Ishikawa (cell line): ENCODE measurements around the gene C3orf33.

Experiments
- CEBPB ChIP-seq: IDR thresholded peaks from 2 replicates; pipeline ENCODE4 v1.6.1; 2012
- CREB1 ChIP-seq: IDR thresholded peaks from 2 replicates; pipeline ENCODE4 v1.6.1; 2012; ENCODE audit warnings: low read depth
- EGR1 ChIP-seq: IDR thresholded peaks from 2 replicates; pipeline ENCODE4 v1.6.1; 2012
- EP300 ChIP-seq: IDR thresholded peaks from 2 replicates; pipeline ENCODE4 v1.6.1; 2012; ENCODE audit warnings: borderline replicate concordance
- FOXM1 ChIP-seq: IDR thresholded peaks from 2 replicates; pipeline ENCODE4 v1.6.1; 2012; ENCODE audit warnings: low read depth, borderline replicate concordance
- NFIC ChIP-seq: IDR thresholded peaks from 2 replicates; pipeline ENCODE4 v1.6.1; 2012
- RAD21 ChIP-seq: IDR thresholded peaks from 2 replicates; pipeline ENCODE4 v1.6.1; 2012; ENCODE audit warnings: low read depth
- REST ChIP-seq: IDR thresholded peaks from 2 replicates; pipeline ENCODE4 v1.6.1; 2012; ENCODE audit warnings: low read depth, mild to moderate bottlenecking
- TAF1 ChIP-seq: IDR thresholded peaks from 2 replicates; pipeline ENCODE4 v1.6.1; 2012; ENCODE audit warnings: low read depth, mild to moderate bottlenecking
- TCF12 ChIP-seq: IDR thresholded peaks from 2 replicates; pipeline ENCODE4 v1.6.1; 2012; ENCODE audit warnings: low read depth
- TEAD4 ChIP-seq: IDR thresholded peaks from 2 replicates; pipeline ENCODE4 v1.6.1; 2012
- USF1 ChIP-seq: IDR thresholded peaks from 2 replicates; pipeline ENCODE4 v1.6.1; 2012
- YY1 ChIP-seq: IDR thresholded peaks from 2 replicates; pipeline ENCODE4 v1.6.1; 2012; ENCODE audit warnings: low read depth
- ZBTB7A ChIP-seq: IDR thresholded peaks from 2 replicates; pipeline ENCODE4 v1.6.1; 2012; ENCODE audit warnings: low read depth
- TF ChIP-seq, protein P1 (sequence below): IDR thresholded peaks from 2 replicates; pipeline ENCODE4 v1.6.1; 2012

The C3orf33 gene

DNA sequence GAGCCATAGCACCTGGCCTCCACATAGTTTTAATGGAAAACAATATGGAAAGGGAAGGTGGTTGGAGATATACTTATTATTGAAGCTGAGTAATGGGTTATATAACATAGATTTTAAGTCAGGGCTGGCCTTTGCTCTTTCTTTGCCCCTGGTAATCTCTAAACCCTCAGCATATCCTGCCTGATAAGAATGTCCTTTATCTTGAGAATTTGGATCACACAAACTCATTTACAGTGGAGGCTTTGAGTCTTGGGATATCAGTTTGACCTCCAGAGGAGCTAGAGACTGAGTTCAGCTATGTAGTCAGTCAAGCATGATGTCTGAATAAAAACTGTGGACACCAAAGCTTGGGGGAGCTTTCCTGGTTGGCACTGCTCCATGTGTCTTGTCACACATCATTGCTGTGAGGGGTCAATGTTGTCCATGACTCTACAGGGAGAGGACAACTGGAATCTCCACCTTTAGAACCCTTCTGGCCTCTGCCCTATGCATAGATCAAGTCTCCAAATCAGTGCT, 9.0 kb upstream of the C3orf33 start:
- TF ChIP-seq USF1, result no peak
- TF ChIP-seq RAD21, result no peak
- no peak for TF ChIP-seq CREB1
- no peak for TF ChIP-seq EP300
- no peak for TF ChIP-seq EGR1
- TF ChIP-seq REST, result no peak
- no peak for TF ChIP-seq TCF12
- TF ChIP-seq, protein P1, sequence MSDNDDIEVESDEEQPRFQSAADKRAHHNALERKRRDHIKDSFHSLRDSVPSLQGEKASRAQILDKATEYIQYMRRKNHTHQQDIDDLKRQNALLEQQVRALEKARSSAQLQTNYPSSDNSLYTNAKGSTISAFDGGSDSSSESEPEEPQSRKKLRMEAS, result no peak
- TF ChIP-seq YY1, result no peak
- no peak for TF ChIP-seq CEBPB

GRCh38 chr3:155809181-155809580, 3.1 kb upstream of the C3orf33 start:
- TF ChIP-seq ZBTB7A (no peak), FOXM1 (no peak), TCF12 (no peak), USF1 (no peak), YY1 (no peak), CEBPB (no peak), NFIC (no peak), CREB1 (no peak), EP300 (no peak), RAD21 (no peak)
- TF ChIP-seq, protein P1, result no peak

DNA sequence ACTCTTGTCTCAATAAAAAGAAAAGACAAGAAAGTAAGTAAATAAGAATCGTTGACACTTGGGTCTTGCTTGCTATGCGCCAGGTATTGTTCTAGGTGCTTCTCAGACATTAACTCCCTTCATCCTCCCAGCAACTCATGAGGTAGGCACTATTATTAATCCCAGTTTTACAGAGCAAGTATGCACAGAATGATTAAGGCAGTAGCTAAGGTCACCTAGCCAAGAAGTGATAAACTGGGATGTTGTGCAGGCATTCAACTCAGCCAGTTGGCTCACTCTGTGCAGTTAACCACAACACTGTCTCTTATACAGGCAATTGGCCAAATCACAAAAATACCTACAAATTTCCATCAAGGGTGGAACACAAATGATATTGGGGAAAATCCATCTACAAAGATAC, 1.7 kb upstream of the C3orf33 start:
- TF ChIP-seq EGR1, result no peak

- TF ChIP-seq EGR1 (no peak), USF1 (no peak), CEBPB (no peak)
- TF ChIP-seq, protein P1, result no peak
Measured at GRCh38 chr3:155805204-155805801, 775 bp downstream of the C3orf33 start.

GRCh38 chr3:155804323-155804722, 1.8 kb downstream of the C3orf33 start:
- TF ChIP-seq TEAD4 (no peak), ZBTB7A (no peak), TAF1 (no peak)

DNA sequence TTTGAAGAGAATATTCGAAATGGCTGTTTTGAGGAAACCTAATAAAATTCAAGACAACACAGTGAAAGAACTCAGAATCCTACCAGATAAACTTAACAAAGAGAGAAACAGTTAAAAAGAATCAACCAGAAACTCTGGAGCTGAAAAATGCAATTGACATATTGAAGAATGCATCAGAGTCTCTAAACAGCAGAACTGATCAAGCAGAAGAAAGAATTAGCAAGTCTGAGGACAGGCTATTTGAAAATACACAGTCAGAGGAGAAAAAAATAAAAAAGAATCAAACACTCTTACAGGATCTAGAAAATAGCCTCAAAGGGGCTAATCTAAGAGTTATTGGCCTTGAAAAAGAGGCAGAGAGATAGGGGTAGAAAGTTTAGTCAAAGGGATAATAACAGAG, 13.5 kb downstream of the C3orf33 start:
- TF ChIP-seq CREB1 (no peak), TEAD4 (no peak), RAD21 (no peak), FOXM1 (no peak), EP300 (no peak), YY1 (no peak), ZBTB7A (no peak), REST (no peak), TAF1 (no peak), EGR1 (no peak), TCF12 (no peak), USF1 (no peak), CEBPB (no peak)
- TF ChIP-seq, protein P1, result no peak
